D721Med (cell line): ENCODE data around the gene ZNF74.
A peak's percentile ranks its signal among the peaks of the same experiment; 100 is the strongest.
"Not testable (repeated sequence)": the region's sequence is repeated elsewhere in the genome, so short reads cannot be mapped to it uniquely, and the experiment has no call there.

Experiments used
- DNase-seq: peaks from one replicate; pipeline ENCODE4 v3.0.0; 2011; ENCODE audit warnings: low spot score; ENCODE audit not compliant: insufficient read length
- FAIRE-seq: peaks from 2 replicates; lab custom pipeline; 2011; peaks lifted over from hg19 to GRCh38; lab: Jason Lieb, UNC
- TF ChIP-seq, protein P1 (sequence below): IDR thresholded peaks from 2 replicates; pipeline ENCODE4 v1.5.1; 2012; ENCODE audit warnings: mild to moderate bottlenecking, control low read depth; ENCODE audit not compliant: insufficient read depth; ENCODE audit errors: missing control alignments

ZNF74 gene

DNA sequence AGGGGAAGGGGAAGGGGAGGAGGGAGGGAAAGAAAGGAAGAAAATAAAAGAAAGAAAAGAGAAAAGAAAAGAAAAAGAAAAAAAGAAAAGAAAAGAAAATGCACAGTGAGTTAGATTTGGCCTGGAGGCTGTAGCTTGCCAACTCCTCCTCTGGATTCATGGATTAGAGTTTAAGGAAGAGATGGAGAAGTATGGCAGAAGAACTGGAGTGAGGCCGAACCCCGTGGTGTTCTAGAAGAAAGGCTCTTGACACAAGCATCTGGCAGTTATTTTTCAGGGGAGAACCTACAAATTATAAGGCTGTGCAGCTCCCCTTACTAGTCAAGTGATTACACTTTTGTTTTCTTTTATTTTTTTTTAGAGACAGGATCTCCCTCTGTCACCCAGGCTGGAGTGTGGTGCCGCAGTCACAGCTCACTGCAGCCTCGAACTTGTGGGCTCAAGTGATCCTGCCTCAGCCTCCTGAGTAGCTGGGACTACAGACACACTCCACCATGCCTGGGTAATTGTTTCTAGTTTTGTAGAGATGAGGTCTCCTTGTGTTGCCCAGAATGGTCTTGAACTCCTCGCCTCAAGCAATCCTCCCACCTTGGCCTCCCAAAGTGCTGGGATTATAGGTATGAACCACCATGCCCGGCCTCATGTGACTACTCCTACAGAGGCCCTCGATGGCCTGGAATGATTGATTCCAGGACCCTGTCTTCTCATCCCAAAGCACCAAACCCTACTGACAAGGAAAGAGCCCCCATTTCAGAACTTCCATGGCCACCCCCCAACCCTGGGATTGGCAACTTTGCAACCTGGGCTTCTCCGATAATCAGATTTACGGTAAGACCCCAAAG, 19.5 kb downstream of the ZNF74 start:
- no peak for FAIRE-seq
- no peak for DNase-seq
- TF ChIP-seq, protein P1, sequence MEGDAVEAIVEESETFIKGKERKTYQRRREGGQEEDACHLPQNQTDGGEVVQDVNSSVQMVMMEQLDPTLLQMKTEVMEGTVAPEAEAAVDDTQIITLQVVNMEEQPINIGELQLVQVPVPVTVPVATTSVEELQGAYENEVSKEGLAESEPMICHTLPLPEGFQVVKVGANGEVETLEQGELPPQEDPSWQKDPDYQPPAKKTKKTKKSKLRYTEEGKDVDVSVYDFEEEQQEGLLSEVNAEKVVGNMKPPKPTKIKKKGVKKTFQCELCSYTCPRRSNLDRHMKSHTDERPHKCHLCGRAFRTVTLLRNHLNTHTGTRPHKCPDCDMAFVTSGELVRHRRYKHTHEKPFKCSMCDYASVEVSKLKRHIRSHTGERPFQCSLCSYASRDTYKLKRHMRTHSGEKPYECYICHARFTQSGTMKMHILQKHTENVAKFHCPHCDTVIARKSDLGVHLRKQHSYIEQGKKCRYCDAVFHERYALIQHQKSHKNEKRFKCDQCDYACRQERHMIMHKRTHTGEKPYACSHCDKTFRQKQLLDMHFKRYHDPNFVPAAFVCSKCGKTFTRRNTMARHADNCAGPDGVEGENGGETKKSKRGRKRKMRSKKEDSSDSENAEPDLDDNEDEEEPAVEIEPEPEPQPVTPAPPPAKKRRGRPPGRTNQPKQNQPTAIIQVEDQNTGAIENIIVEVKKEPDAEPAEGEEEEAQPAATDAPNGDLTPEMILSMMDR = no peak

DNA sequence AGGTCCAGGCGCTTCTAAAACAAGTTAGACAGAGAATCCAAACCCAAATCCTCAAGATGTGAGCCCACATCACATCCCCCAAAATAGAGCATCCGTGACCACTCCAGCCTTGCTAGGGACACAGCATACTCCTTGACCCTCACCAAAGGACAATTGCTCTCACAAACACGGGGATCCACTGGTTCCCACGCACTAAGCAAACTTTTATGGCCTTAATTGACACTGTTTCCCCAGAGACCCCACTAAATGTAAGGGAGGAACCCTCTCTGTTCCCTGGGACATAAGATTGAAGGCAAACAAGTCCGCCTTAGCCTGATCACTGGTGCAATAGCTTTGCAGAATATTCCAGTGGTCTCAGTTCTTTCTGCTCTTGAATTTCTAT, 20.1 kb downstream of the ZNF74 start:
- TF ChIP-seq, protein P1 = no peak
- no peak for FAIRE-seq
- no peak for DNase-seq

DNA sequence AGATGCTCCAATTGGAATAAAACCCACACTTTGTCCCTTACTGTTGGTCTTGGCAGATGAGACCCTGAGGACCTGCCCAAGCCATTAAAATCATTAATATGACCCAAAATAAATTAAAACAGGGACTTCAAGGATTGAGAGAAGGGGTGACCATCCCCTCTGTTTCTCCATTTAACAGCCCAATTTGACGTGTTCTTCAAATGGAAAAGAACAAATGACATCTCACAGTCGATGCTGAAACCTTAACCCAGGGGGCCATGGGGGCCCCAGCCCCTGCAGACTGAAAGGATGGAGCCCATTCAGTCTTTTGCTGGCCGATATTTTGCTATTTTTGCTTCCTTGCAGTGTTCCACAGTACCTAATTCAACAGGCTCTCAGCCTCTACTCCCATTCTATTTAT, 20.5 kb downstream of the ZNF74 start:
- TF ChIP-seq, protein P1 = no peak
- DNase-seq (no peak), FAIRE-seq (no peak)

DNA sequence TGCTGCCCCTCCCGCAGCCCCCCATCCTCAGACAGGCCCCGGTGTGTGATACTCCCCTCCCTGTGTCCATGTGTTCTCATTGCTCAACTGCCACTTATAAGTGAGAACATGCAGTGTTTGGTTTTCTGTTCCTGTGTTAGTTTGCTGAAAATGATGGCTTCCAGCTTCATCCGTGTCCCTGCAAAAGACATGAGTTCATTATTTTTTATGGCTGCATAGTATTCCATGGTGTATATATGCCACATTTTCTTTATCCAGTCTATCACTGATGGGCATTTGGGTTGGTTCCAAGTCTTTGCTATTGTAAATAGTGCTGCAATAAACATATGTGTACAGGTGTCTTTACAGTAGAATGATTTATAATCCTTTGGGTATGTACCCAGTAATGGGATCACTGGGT, 21.3 kb downstream of the ZNF74 start:
- FAIRE-seq, DNase-seq: not testable (repeated sequence)

DNA sequence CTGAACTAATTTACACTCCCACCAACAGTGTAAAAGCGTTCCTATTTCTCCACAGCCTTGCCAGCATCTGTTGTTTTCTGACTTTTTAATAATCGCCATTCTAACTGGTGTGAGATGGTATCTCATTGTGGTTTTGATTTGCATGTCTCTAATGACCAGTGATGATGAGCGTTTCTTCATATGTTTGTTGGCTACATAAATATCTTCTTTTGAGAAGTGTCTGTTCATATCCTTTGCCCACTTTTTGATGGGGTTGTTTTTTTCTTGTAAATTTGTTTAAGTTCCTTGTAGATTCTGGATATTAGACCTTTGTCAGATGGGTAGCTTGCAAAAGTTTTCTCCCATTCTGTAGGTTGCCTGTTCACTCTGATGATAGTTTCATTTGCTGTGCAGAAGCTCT, 21.7 kb downstream of the ZNF74 start:
- DNase-seq, FAIRE-seq: not testable (repeated sequence)

DNA sequence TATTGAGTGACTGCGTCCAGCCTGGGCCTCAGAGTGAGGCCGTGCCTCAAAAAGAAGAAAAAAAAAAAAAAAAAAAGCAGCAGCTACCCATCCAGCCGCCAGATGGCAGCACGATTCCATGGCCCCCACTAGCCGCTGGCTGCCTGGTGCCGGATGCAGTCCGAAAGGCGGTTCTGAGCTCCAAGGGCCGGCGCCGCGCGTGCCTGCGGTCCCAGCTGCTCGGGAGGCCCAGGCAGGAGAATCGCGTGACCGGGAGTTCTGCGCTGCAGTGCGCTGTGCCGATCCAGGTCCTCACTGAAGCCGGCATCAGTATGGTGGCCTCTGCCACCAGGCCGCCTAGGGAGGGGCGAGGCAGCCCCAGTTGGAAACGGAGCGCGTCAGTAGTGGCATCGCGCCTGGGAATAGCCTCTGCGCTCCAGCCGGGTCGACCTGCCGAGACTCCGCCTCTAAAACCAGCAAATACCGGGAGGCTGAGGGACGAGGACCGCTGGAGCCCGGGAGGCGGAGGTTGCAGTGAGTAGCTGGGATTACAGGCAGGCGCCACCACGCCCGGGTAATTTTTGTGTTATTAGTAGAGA, 24.3 kb downstream of the ZNF74 start:
- no peak for FAIRE-seq
- DNase-seq = peak; percentile 72
- TF ChIP-seq, protein P1 = peak; percentile 72

DNA sequence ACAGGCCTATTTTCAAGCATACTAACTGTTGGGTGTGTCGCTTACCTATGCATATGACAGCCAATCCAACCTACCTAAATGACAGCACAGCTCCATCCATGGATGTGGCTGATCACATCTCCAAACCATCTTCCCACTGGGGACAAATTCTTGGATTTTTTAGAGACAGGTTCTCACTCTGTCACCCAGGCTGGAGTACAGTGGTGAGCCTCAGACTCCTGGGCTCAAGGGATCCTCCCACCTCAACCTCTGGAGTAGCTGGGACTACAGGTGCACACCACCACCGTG, 25.7 kb downstream of the ZNF74 start:
- TF ChIP-seq, protein P1 = no peak
- FAIRE-seq (no peak), DNase-seq (no peak)

DNA sequence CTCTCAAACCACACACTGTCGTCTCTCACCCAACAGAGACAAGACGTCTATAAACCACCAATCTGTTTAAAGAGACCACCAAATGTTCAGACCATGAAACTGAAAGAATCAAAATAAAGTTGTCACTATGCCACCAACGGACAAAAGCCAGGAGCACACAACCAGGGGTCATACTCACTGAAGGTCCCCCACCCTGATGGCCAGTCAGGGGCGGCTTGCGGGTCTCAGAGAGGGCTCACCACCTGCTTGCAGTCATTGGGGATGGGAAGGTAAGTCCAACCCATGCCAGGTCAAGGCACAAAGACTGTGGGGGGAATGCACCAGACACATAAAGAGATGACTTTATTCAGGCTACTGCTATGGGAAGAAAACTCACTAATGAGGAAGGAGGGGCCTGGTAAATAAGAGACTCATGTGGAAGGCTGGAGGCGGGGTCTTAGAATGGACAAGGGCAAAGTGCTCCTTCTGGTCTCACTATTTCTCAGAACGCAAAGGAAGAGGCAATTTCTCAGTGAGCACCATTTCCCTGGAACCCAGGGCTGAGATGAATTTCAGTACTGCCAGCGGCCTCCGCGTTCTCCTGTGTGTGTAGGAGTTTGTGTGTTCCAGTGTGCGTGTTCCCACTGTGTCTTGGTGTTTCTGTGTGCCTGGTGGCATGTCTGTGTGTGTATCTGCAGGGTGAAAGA, 26.3 kb downstream of the ZNF74 start:
- DNase-seq (peak; percentile 16), FAIRE-seq (no peak)
- TF ChIP-seq, protein P1 = no peak
